ENCODE measurements around the gene MPND. TPM values are rescaled to one million over a fixed set of nuclear protein-coding genes. Genes with fewer than 3 reads are reported as not detected.
"Not testable (repeated sequence)": the region's sequence is repeated elsewhere in the genome, so short reads cannot be mapped to it uniquely, and the experiment has no call there.

The MPND gene
- total and polyA plus RNA-seq, 8 donors = 19.9 to 31.3 (median 25.8) TPM

DNA sequence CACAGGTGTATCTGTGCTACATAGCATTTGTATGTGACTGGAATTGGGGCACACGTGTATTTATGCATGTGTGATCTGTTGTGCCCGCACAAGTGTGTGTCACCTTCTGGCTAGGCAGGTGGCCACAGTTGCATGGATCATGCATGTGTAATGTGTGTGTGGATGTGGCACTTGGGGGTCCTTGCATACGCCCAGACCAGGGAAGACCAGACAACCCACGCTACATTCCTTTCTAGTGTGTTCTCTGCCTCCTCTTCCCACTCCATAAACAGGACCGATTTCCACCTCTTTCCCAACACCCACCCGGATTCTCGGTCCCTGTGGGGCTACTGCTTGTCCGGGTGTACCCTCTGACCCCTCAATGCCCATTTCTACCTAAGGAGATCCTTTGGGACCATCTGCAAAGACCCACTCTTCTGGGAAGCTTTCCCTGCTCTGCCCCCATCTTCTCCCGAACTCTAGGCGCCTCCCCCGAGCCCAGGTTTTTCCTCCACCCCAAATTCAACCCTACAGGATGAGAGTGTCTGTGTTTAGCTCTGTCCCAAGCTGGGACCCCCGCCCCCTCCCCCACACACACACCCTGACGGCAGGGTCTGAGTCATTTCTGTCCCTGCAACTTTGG is 17.0 kb upstream of the MPND start:
- Histone ChIP-seq H3K27ac (no peak overlapping the region), H3K9me3 (peaks cover 0 to 12% of the 10 kb centered on the region in 2 donors), H3K4me1 (peaks cover 3 to 21% of the 10 kb centered on the region in 2 donors), H3K4me3 (no peak overlapping the region), H3K36me3 (no peaks in the 10 kb centered on the region), H3K27me3 (peaks cover 0 to 32% of the 10 kb centered on the region in 2 donors)
- no peak for ATAC-seq
- TF ChIP-seq, protein P1, sequence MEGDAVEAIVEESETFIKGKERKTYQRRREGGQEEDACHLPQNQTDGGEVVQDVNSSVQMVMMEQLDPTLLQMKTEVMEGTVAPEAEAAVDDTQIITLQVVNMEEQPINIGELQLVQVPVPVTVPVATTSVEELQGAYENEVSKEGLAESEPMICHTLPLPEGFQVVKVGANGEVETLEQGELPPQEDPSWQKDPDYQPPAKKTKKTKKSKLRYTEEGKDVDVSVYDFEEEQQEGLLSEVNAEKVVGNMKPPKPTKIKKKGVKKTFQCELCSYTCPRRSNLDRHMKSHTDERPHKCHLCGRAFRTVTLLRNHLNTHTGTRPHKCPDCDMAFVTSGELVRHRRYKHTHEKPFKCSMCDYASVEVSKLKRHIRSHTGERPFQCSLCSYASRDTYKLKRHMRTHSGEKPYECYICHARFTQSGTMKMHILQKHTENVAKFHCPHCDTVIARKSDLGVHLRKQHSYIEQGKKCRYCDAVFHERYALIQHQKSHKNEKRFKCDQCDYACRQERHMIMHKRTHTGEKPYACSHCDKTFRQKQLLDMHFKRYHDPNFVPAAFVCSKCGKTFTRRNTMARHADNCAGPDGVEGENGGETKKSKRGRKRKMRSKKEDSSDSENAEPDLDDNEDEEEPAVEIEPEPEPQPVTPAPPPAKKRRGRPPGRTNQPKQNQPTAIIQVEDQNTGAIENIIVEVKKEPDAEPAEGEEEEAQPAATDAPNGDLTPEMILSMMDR (IDR thresholded peaks at IDR 0.05) = no peak
- DNase-seq = peak in 1 of 4 donors; percentile 22
- intact Hi-C loops (cut with DNase I) = no loop called here

DNA sequence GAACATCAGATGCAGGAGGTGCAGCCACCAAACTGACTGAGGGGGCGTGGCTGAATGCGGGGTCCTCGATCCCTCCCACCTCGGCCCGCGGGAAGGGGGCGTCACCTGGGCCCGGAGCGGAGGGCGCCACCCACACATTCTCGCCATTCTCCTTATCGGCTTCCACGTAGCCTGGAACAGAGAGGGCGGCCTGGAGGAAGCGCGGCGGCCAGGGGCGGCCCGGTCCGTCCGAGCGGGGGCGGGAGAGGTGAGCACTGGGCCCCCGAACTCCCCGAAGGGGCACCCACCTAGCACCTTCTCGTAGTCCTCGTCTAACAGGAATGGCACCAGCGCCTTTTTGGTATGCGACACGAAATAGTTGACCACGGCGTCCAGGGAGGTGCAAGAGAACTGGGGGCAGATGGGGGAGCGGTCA is 16.5 kb upstream of the MPND start:
- peaks cover 0 to 6% of the 10 kb centered on the region in 2 donors for H3K9me3 ChIP-seq
- no peak overlapping the region for H3K27ac ChIP-seq
- no peaks in the 10 kb centered on the region for H3K36me3 ChIP-seq
- no peak overlapping the region for H3K4me3 ChIP-seq
- H3K4me1 ChIP-seq = peaks cover 3 to 21% of the 10 kb centered on the region in 2 donors
- intact Hi-C loops (cut with DNase I) = no loop called here
- DNase-seq (peak in 1 of 4 donors; percentile 70), ATAC-seq (no peak)
- H3K27me3 ChIP-seq = peaks cover 0 to 32% of the 10 kb centered on the region in 2 donors
- TF ChIP-seq, protein P1 (IDR thresholded peaks at IDR 0.05) = no peak

DNA sequence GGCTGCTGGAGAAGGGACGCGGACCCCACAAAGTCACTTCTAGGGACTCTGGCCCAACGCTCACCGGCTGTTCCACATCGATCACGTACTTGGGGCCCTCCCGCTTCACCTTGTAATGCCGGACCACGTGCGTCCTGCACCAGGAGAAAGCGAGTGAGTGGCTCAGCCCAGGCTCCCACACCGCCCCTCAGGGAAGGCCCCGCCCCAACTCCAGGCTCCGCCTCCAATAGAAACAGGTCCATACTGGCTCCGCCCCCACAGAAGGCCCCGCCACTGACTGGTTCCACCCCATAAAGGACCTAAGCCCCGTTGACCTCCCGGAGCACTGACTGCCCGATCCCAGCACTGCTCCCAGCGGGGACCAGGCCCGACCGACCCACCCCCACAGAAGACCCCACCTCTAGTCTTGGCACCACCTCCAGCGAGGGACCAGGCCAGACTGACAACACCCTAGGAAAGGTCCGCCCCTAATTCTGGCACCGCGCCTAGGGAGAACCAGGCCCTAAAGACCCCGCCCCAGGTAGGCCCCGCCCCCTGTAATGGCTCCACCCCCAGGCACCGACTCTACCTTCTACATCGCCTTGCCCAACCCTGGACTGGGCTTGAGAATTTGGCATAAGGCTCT is 16.0 kb upstream of the MPND start:
- intact Hi-C loops (cut with DNase I) = no loop called here
- peak; percentile 58 for ATAC-seq
- peak overlapping the region; percentile 33 to 34 for H3K4me3 ChIP-seq
- H3K4me1 ChIP-seq = peaks cover 3 to 21% of the 10 kb centered on the region in 2 donors
- H3K9me3 ChIP-seq = peaks cover 0 to 3% of the 10 kb centered on the region in 2 donors
- TF ChIP-seq, protein P1 (IDR thresholded peaks at IDR 0.05) = no peak
- no peaks in the 10 kb centered on the region for H3K36me3 ChIP-seq
- no peak overlapping the region for H3K27ac ChIP-seq
- H3K27me3 ChIP-seq = peaks cover 0 to 32% of the 10 kb centered on the region in 2 donors
- DNase-seq = peak in 3 of 4 donors; percentile 64 to 88 (median 73)

DNA sequence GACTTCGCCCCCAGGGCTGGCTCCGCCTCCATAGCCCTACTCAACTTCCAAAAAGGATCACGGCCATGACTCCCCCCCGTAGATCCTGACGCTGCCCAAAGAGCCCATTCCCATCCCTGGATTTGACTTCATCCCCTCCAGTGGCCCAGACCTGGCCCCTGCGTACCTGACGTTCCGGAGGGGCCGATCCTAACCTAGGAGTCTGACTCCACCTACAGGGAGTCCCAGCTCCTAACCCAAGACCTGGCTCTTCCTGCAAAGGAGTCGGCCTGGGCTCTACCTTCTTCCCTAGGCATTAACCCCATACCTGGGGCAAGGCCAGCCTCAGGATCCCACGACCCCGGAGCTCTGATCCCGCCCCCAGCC is 15.5 kb upstream of the MPND start:
- Histone ChIP-seq H3K4me1 (peaks cover 3 to 21% of the 10 kb centered on the region in 2 donors), H3K4me3 (peak overlapping the region; percentile 33 to 34), H3K9me3 (no peaks in the 10 kb centered on the region), H3K27me3 (peaks cover 0 to 32% of the 10 kb centered on the region in 2 donors), H3K36me3 (no peaks in the 10 kb centered on the region), H3K27ac (no peak overlapping the region)
- intact Hi-C loops (cut with DNase I) = no loop called here
- DNase-seq = peak in 1 of 4 donors; percentile 20
- TF ChIP-seq, protein P1 (IDR thresholded peaks at IDR 0.05) = no peak
- peak; percentile 33 for ATAC-seq

DNA sequence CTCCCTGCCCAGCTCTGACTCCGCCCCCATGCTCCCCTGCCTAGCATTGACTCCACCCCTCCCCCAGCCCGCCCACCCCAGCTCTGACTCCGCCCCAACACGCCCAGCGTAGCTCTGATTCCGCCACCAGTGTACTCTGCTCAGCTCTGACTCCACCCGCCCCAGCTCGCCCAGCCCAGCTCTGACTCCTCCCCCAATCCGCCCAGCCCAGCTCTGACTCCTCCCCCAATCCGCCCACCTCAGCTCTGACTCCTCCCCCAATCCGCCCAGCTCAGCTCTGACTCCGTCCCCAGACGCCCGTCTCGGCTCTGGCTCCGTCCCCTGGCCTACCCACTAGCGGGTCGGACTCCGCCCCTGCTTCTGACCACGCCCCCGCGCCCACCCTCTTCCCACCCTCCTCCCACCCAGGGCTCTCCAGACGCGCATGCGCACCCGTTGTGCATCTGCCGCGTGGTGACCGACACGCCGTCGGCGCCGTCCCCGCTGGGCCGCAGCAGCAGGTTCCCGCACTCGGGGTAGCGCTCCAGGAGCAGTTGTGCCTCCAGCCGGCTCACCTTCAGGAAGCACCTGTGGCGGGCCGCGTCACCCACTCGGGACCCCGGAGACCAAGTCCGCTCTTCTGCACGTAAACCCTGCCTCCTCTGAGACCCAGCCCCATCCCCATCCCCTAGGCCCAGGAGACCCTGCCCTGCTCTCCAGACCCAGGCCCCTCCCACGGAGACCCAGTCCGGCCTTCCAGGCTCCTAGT is 14.9 kb upstream of the MPND start:
- Histone ChIP-seq H3K4me3 (peak overlapping the region; percentile 33 to 35), H3K9me3 (no peaks in the 10 kb centered on the region), H3K36me3 (no peaks in the 10 kb centered on the region), H3K27me3 (peaks cover 0 to 32% of the 10 kb centered on the region in 2 donors), H3K27ac (no peak overlapping the region), H3K4me1 (peaks cover 3 to 21% of the 10 kb centered on the region in 2 donors)
- intact Hi-C loops (cut with DNase I) = no loop called here
- TF ChIP-seq, protein P1 (IDR thresholded peaks at IDR 0.05) = no peak
- peak; percentile 91 for ATAC-seq
- DNase-seq = peak; percentile 91 to 97 (median 95)

DNA sequence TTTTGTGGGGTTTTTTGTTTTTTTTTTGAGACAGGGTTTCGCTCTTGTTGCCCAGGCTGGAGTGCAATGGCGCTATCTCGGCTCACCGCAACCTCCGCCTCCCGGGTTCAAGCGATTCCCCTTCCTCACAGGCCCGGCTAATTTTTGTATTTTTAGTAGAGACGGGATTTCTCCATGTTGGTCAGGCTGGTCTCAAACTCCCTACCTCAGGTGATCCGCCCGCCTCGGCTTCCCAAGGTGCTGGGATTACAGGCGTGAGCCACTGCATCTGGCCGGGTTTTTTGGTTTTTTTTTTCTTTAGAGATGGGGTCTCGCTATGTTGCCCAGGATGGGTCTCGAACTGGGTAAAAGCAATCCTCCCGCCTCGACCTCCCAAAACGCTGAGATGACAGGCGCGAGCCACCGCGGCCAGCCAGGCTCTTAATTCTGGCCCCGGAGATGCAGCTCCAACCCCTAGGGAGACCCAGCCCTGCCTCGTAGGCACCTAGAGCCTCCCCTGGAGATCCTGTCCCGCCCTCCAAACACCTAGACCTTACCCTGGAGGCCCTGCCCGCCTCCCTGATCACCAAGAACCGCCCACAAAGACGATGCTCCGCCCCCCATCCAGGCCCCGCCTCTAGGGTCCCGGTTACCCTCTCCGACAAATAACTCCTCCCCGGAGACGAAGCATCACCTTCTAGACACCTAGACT is 14.2 kb upstream of the MPND start:
- Histone ChIP-seq H3K4me1 (peaks cover 3 to 21% of the 10 kb centered on the region in 2 donors), H3K27me3 (peaks cover 0 to 32% of the 10 kb centered on the region in 2 donors), H3K4me3 (peak overlapping the region; percentile 25 to 35)
- H3K27ac ChIP-seq; intact Hi-C loops (cut with DNase I); H3K9me3 ChIP-seq; H3K36me3 ChIP-seq; ATAC-seq: not testable (repeated sequence)
- peak in 1 of 4 donors; percentile 67 for DNase-seq

Data from left lung (tissue), 10 donors.